Activated T-cell treated with anti-CD3 and anti-CD28 coated beads for 48 hours (primary cell): Measurements from ENCODE around the gene DPEP1.
A peak's percentile ranks its signal among the peaks of the same experiment; 100 is the strongest.

ENCODE experiments used
- DNase-seq: peaks from one replicate; pipeline ENCODE4 v3.0.0-alpha.2; 2020; ENCODE audit warnings: low read depth

The DPEP1 gene

GRCh38 chr16:89599451-89599858, 14.0 kb upstream of the DPEP1 start:
- DNase-seq = no peak

- DNase-seq = no peak
Measured at GRCh38 chr16:89599902-89600301, 13.5 kb upstream of the DPEP1 start.

GRCh38 chr16:89600427-89600826, 13.0 kb upstream of the DPEP1 start:
- DNase-seq = no peak

GRCh38 chr16:89600956-89601355, 12.5 kb upstream of the DPEP1 start:
- DNase-seq = no peak

GRCh38 chr16:89601906-89602272, 11.6 kb upstream of the DPEP1 start:
- DNase-seq = no peak

GRCh38 chr16:89602273-89602951, 11.0 kb upstream of the DPEP1 start:
- peak; percentile 58 for DNase-seq

GRCh38 chr16:89602952-89603590, 10.4 kb upstream of the DPEP1 start:
- no peak for DNase-seq

- DNase-seq = no peak
Measured at GRCh38 chr16:89604764-89605163, 8.7 kb upstream of the DPEP1 start.

- DNase-seq = no peak
Measured at GRCh38 chr16:89605186-89605970, 8.1 kb upstream of the DPEP1 start.

- no peak for DNase-seq
Measured at GRCh38 chr16:89606006-89606405, 7.4 kb upstream of the DPEP1 start.

- no peak for DNase-seq
Measured at GRCh38 chr16:89607453-89607852, 6.0 kb upstream of the DPEP1 start.

GRCh38 chr16:89607937-89608740, 5.3 kb upstream of the DPEP1 start:
- no peak for DNase-seq

GRCh38 chr16:89610108-89610453, 3.4 kb upstream of the DPEP1 start:
- no peak for DNase-seq

- no peak for DNase-seq
Measured at GRCh38 chr16:89612415-89613166, 851 bp upstream of the DPEP1 start.

GRCh38 chr16:89613954-89614459, 565 bp downstream of the DPEP1 start:
- no peak for DNase-seq

- no peak for DNase-seq
Measured at GRCh38 chr16:89615176-89615575, 1.7 kb downstream of the DPEP1 start.

- no peak for DNase-seq
Measured at GRCh38 chr16:89615596-89616090, 2.2 kb downstream of the DPEP1 start.

- no peak for DNase-seq
Measured at GRCh38 chr16:89616623-89617022, 3.2 kb downstream of the DPEP1 start.

- no peak for DNase-seq
Measured at GRCh38 chr16:89617036-89617435, 3.6 kb downstream of the DPEP1 start.

GRCh38 chr16:89618109-89618998, 4.9 kb downstream of the DPEP1 start:
- no peak for DNase-seq
